NCI-H2196 treated with DMSO at 0.1 percent for 48 hours (cell line): ENCODE results near the gene DDIT3.
"Not testable (repeated sequence)": the region's sequence is repeated elsewhere in the genome, so short reads cannot be mapped to it uniquely, and the experiment has no call there.

Source experiments
- DNase-seq: peaks from one replicate; lab custom pipeline; 2025; ENCODE audit not compliant: unreplicated experiment; lab: John Stamatoyannopoulos, UW

The DDIT3 gene

GRCh38 chr12:57520053-57520818 is at the start of gene DDIT3:
Gene DDIT3, minus strand, starts transcription at chr12:57520514. Its CDS starts 3,108 bp downstream, at chr12:57517406.
- DNase-seq: peak; percentile 97

- no peak for DNase-seq
These were observed 49.5 kb upstream of the DDIT3 start for GRCh38 chr12:57569858-57570257.

GRCh38 chr12:57568838-57569237 is 48.5 kb upstream of the DDIT3 start:
- no peak for DNase-seq

- no peak for DNase-seq
These were observed 43.9 kb upstream of the DDIT3 start for GRCh38 chr12:57564178-57564740.

DNA sequence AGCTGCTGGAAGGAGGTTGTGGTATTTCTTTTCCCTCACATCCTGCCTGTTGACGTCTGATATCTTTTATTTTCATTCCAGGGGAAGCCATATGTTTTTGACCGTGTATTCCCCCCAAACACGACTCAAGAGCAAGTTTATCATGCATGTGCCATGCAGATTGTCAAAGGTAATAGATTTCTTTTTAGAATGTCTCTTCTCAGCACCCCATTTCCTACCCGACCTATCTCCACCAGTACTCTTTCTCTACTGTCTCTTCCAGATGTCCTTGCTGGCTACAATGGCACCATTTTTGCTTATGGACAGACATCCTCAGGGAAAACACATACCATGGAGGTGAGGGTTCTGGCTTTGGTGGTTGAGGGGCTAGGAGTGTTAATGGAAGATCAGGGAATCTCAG is 43.0 kb upstream of the DDIT3 start:
- DNase-seq: no peak

GRCh38 chr12:57561117-57561516 is 40.8 kb upstream of the DDIT3 start:
- DNase-seq: not testable (repeated sequence)

GRCh38 chr12:57560516-57560915 is 40.2 kb upstream of the DDIT3 start:
- no peak for DNase-seq

DNA sequence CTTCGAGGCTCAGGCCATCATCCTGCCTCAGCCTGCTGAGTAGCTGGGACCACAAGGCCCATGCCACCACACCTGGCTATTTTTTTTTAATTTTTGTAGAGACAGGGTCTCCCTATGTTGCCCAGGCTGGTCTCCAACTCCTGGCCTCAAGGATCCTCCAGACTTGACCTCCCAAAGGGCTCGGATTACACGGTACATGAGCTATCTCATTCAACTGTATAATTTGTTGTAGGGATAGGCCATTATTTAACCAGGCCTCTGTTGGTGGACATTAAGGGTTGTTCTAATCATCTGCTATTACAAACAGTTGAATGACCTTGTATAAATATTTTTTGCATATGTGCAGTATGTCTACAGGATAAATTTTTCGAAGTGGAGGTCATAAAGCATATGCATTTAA is 38.5 kb upstream of the DDIT3 start:
- DNase-seq: no peak

DNA sequence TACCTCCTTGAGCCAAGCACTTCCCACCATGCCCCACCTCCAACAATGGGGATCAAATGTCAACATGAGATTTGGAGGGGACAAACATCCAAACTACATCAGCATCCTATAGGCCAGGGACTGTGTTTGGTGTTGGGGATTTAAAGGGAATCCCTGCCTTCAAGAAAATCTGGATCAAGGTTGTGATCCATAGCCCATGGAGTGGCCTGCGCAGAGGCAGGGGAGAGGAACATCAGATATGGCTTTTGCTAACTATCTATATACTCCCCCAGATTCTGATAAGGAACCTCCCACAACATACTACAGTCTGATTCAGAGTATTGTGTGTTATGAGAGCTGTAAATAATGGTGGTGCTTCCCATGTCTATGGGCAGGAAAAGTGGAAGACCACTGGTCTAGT is 34.6 kb upstream of the DDIT3 start:
- no peak for DNase-seq

- no peak for DNase-seq
These were observed 34.1 kb upstream of the DDIT3 start for GRCh38 chr12:57554453-57554852.

DNA sequence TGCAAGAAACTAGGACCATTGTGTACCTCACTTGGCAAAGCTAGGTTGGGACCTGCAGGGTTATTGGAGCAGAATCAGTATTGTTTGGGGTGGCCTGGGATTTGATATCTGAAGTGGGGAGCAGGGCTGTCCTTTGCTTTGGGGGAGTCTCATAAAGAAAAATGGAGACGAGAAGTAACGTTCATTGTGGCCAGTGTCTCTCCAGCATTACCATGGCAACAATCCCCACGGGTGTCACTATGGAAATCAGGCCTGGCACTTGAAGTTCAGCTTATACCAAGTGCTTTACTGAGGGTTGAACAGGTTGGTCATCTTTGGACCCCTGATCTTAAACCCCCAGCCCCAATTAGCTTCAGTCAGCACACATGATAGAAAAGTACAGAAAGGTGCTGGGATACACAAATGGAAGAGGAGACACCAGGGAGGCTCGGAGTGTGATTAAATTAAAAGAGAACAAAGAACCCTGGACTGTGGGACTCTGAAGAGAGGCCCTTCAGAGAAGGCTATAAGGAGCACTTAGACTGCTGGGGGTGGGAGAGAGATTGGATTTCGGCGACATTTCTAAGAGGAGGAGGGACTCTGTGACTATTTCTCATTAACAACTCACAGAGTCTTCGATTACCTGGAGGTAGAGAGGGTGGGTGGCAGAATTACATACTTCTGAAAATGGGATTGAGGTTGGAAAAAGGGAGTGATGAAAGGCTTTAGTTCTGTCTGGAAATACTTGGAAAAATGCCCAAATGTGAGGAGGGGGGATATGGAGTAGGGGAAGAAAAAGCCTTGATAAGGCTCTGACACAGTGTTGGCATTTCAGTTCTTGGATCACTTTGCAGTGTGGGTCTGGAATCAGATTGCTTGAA is 33.3 kb upstream of the DDIT3 start:
- no peak for DNase-seq

DNA sequence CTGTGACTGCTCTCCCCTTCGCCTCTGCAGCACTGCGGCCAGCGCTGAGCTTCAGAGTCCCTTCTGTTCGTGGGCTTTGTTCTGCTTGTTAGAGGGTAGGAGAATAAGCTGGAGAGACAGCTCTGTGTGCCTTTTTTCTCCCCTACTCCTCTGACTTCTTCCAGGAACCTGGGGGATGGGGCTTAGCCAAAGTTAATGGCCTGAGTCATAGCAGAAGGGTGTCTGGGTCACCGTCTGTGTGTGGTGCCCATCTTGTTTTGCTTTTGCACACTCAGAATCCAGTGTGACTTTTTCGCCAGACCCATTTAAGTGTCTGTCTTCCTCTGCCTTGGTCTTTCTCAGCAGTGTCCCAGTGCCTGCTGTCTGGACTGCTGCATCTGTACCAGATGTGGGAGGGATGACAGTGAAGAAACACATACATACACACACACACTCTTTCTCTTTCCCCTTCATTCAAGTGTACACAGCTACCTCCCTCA is 32.6 kb upstream of the DDIT3 start:
- DNase-seq: no peak

DNA sequence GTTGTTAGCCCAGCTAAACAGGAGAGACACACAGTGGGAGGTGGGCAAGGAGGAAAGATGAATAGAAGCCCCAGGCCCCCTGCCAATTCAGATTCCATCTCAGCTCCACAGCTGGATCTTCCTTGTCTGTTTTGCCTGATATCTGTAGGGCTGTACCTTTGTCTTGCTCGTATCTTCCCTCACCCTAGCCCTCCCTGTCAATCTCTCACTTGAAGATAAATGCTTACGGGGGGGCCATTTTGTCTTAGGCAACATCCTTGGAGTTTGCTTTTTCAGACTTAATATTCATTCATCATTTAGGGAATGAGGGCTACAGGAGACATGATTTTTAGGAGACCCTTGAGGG is 32.0 kb upstream of the DDIT3 start:
- no peak for DNase-seq

DNA sequence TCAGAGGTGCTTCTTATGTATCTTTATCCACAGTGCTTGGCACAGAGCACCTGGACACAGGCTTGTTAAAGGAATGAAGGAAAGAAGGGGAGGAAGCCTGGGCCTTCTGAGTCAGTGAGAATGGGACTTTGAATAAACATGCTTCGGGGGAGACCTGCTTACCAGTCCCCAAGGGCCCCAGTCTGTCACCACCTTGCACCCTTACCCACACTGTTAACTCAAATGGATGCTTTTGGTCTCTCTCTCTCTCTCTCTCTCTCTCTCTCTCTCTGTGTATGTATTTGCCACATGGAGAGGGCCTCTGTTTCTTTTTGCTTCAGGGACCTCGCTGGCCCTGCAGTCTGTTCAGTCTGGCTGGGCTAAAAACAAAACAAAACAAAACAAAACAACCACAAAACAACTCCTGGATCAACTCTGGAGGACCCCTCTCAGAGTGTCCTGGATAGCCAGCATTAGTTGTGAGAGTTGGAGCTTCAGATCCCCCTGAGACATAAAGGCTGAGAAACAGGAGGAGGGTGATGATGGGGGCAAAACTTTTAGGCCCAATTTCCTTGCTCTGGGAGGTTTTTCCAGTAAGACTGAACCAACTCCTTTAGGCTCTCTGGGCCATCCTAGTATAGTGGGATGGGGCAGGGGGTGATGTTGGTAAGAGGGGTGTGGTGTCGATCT is 31.5 kb upstream of the DDIT3 start:
- DNase-seq: no peak

- no peak for DNase-seq
These were observed 30.6 kb upstream of the DDIT3 start for GRCh38 chr12:57550641-57551549.

- DNase-seq: no peak
These were observed 29.8 kb upstream of the DDIT3 start, which contains the start of gene KIF5A for GRCh38 chr12:57549909-57550640. Gene KIF5A, plus strand, starts transcription at chr12:57550044. Its CDS starts 228 bp downstream, at chr12:57550272.

GRCh38 chr12:57549203-57549908 is 29.0 kb upstream of the DDIT3 start:
- no peak for DNase-seq

- DNase-seq: no peak
These were observed 28.2 kb upstream of the DDIT3 start for GRCh38 chr12:57548488-57548887.

- no peak for DNase-seq
These were observed 27.6 kb upstream of the DDIT3 start for GRCh38 chr12:57548013-57548315.
